ENCODE measurements around the gene ABCA13.

DNA sequence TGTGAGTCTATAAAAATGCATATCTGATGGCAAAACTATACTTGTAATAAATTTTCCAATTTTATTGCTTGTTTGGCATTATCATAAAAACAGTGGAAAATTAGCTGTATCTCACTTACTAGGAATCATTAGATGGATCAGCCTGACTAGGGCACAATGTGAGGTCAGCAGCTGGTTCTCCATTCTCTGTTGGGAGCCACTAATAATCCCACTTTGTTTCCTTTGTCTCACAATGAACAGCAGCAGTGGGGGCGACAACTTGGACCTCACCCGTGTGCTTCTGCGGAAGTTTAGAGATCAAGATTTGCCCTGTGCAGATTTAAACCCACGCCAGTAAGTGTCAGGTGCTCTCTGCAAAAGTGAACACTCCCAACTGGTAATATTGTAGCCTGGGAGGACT is 295.5 kb downstream of the ABCA13 start:
- no peak for TF ChIP-seq CTCF (conservative IDR thresholded peaks at IDR 0.05)
- no peak for TF ChIP-seq ZFX (IDR thresholded peaks at IDR 0.05)
